Measurements from ENCODE around the gene FOCAD. TPM values are rescaled to one million over a fixed set of nuclear protein-coding genes. Genes with fewer than 3 reads are reported as not detected.

Gene FOCAD
- total and polyA plus RNA-seq, 2 donors (not counting 1 experiment from before 2014, with no cell fraction given) = 40.3 to 145 TPM

DNA sequence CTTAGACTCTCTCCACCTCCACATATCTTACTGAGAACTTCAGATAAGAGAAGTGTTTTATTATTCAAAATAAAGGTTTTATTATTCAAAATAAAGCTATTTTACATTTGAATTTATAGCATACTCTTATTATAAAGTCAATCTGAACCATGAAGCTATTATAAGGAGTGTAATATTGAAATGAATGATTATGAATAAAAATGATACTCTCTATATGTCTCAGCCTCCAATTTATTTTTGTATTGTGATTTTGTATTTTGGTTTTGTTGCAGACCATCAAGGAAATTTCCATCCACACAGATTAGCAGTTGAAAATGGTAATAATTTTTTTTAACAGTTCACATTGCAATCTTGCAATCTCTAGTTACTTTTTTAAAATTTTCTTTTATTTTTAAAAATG is 10.2 kb downstream of the FOCAD start:
- TF ChIP-seq, protein P1, sequence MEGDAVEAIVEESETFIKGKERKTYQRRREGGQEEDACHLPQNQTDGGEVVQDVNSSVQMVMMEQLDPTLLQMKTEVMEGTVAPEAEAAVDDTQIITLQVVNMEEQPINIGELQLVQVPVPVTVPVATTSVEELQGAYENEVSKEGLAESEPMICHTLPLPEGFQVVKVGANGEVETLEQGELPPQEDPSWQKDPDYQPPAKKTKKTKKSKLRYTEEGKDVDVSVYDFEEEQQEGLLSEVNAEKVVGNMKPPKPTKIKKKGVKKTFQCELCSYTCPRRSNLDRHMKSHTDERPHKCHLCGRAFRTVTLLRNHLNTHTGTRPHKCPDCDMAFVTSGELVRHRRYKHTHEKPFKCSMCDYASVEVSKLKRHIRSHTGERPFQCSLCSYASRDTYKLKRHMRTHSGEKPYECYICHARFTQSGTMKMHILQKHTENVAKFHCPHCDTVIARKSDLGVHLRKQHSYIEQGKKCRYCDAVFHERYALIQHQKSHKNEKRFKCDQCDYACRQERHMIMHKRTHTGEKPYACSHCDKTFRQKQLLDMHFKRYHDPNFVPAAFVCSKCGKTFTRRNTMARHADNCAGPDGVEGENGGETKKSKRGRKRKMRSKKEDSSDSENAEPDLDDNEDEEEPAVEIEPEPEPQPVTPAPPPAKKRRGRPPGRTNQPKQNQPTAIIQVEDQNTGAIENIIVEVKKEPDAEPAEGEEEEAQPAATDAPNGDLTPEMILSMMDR (conservative IDR thresholded peaks at IDR 0.05 in 1 of 2, IDR thresholded peaks at IDR 0.05 in 1 of 2; ENCODE audit: low read depth in 1 of 2, low read length in 2 of 2) = no peak
- no peak for TF ChIP-seq EZH2 (IDR thresholded peaks at IDR 0.05; ENCODE audit: low read length, missing control alignments)
- DNase-seq (ENCODE audit: low read depth in 2 of 2) = no peak
- no peaks in the 10 kb centered on the region for H3K9me3 ChIP-seq (ENCODE audit: control insufficient read depth, insufficient read depth, low read depth, low read length)
- H2AFZ ChIP-seq (ENCODE audit: low read length) = no peak overlapping the region
- H3K36me3 ChIP-seq (ENCODE audit: control insufficient read depth, insufficient read depth, low read length) = no peaks in the 10 kb centered on the region
- H4K20me1 ChIP-seq (ENCODE audit: control insufficient read depth, extremely low read depth, insufficient read depth, low read length) = no peaks in the 10 kb centered on the region
- H3K4me3 ChIP-seq (replicated peaks in 1 of 4; ENCODE audit: control extremely low read depth in 1 of 4, insufficient read depth in 1 of 4, low read depth in 3 of 4, low read length in 4 of 4) = no peak overlapping the region
- H3K4me2 ChIP-seq (ENCODE audit: extremely low read depth, insufficient read depth, low read length) = no peak overlapping the region
- H3K27ac ChIP-seq (ENCODE audit: insufficient read depth, low read length) = no peak overlapping the region
- H3K4me1 ChIP-seq (ENCODE audit: control insufficient read depth, extremely low read depth, insufficient read depth, low read length) = no peaks in the 10 kb centered on the region
- H3K79me2 ChIP-seq (ENCODE audit: control insufficient read depth, insufficient read depth, low read length) = peaks cover 24% of the 10 kb centered on the region
- no peak overlapping the region for H3K9ac ChIP-seq (ENCODE audit: insufficient read depth, low read length)
- H3K27me3 ChIP-seq (ENCODE audit: control insufficient read depth, insufficient read depth, low read length) = no peaks in the 10 kb centered on the region

DNA sequence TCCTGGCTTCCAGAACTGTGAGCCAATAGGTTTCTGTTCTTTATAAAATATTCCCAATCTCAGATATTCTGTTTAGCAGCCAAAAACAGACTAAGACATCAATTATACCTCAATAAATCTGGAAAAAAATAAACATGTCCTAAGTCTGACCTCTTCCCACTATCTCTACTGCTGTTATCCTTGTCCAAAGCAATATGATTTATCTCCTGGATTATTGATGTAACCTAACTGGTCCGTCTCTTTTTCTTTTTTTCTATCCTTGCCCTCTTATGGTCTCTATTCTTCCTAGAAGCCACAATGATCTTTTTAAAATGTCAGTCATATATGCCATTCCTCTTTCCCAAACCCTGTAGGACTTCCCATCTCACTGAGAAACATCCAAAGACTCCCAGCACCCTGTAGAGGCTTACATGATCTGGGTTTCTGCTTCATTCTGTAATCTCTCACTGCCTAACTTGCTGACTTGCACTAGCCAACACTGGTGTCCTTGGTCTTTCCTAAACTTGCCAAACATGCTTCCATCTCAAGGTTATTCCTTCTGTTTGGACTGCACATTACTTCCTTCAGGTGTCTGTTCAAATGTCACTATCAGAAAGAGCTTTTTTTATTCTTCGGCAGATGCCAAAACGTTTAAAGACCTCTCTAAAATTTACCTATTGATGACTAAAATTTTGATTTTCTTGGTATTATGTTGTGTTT is 13.1 kb downstream of the FOCAD start:
- TF ChIP-seq EZH2 (IDR thresholded peaks at IDR 0.05; ENCODE audit: low read length, missing control alignments) = no peak
- TF ChIP-seq, protein P1 (conservative IDR thresholded peaks at IDR 0.05 in 1 of 2, IDR thresholded peaks at IDR 0.05 in 1 of 2; ENCODE audit: low read depth in 1 of 2, low read length in 2 of 2) = no peak
- H3K36me3 ChIP-seq (ENCODE audit: control insufficient read depth, insufficient read depth, low read length) = no peaks in the 10 kb centered on the region
- H3K4me2 ChIP-seq (ENCODE audit: extremely low read depth, insufficient read depth, low read length) = no peak overlapping the region
- no peaks in the 10 kb centered on the region for H3K4me1 ChIP-seq (ENCODE audit: control insufficient read depth, extremely low read depth, insufficient read depth, low read length)
- peaks cover 11% of the 10 kb centered on the region for H3K79me2 ChIP-seq (ENCODE audit: control insufficient read depth, insufficient read depth, low read length)
- H4K20me1 ChIP-seq (ENCODE audit: control insufficient read depth, extremely low read depth, insufficient read depth, low read length) = no peaks in the 10 kb centered on the region
- H3K27ac ChIP-seq (ENCODE audit: insufficient read depth, low read length) = no peak overlapping the region
- no peaks in the 10 kb centered on the region for H3K9me3 ChIP-seq (ENCODE audit: control insufficient read depth, insufficient read depth, low read depth, low read length)
- no peak overlapping the region for H2AFZ ChIP-seq (ENCODE audit: low read length)
- DNase-seq (ENCODE audit: low read depth in 2 of 2) = no peak
- no peak overlapping the region for H3K9ac ChIP-seq (ENCODE audit: insufficient read depth, low read length)
- H3K27me3 ChIP-seq (ENCODE audit: control insufficient read depth, insufficient read depth, low read length) = no peaks in the 10 kb centered on the region
- H3K4me3 ChIP-seq (replicated peaks in 1 of 4; ENCODE audit: control extremely low read depth in 1 of 4, insufficient read depth in 1 of 4, low read depth in 3 of 4, low read length in 4 of 4) = no peak overlapping the region

- H3K79me2 ChIP-seq (ENCODE audit: control insufficient read depth, insufficient read depth, low read length) = no peaks in the 10 kb centered on the region
- TF ChIP-seq EZH2 (IDR thresholded peaks at IDR 0.05; ENCODE audit: low read length, missing control alignments) = no peak
- TF ChIP-seq, protein P1 (conservative IDR thresholded peaks at IDR 0.05 in 1 of 2, IDR thresholded peaks at IDR 0.05 in 1 of 2; ENCODE audit: low read depth in 1 of 2, low read length in 2 of 2) = no peak
- H2AFZ ChIP-seq (ENCODE audit: low read length) = no peak overlapping the region
- no peak overlapping the region for H3K27ac ChIP-seq (ENCODE audit: insufficient read depth, low read length)
- DNase-seq (ENCODE audit: low read depth in 2 of 2) = no peak
- H3K9ac ChIP-seq (ENCODE audit: insufficient read depth, low read length) = no peak overlapping the region
- H3K4me1 ChIP-seq (ENCODE audit: control insufficient read depth, extremely low read depth, insufficient read depth, low read length) = no peaks in the 10 kb centered on the region
- H3K4me2 ChIP-seq (ENCODE audit: extremely low read depth, insufficient read depth, low read length) = no peak overlapping the region
- H3K36me3 ChIP-seq (ENCODE audit: control insufficient read depth, insufficient read depth, low read length) = no peaks in the 10 kb centered on the region
- no peaks in the 10 kb centered on the region for H4K20me1 ChIP-seq (ENCODE audit: control insufficient read depth, extremely low read depth, insufficient read depth, low read length)
- H3K27me3 ChIP-seq (ENCODE audit: control insufficient read depth, insufficient read depth, low read length) = no peaks in the 10 kb centered on the region
- H3K4me3 ChIP-seq (replicated peaks in 1 of 4; ENCODE audit: control extremely low read depth in 1 of 4, insufficient read depth in 1 of 4, low read depth in 3 of 4, low read length in 4 of 4) = no peak overlapping the region
- H3K9me3 ChIP-seq (ENCODE audit: control insufficient read depth, insufficient read depth, low read depth, low read length) = no peaks in the 10 kb centered on the region
Measured at GRCh38 chr9:20698782-20699181, 14.7 kb downstream of the FOCAD start.

Measured in fibroblast of lung (primary cell).